Myocyte (in vitro differentiated cells): Measurements from ENCODE around the gene PRIMA1. TPM values are rescaled to one million over a fixed set of nuclear protein-coding genes. Genes with fewer than 3 reads are reported as not detected.

Source experiments
- DNase-seq: peaks from one replicate; pipeline ENCODE4 v3.0.0-alpha.2; 2012; ENCODE audit warnings: low read depth
- total RNA-seq: library from RNA; depleted of rRNA; stranded (reverse); fragments of >200 nt; gene quantifications from 2 replicates; pipeline ENCODE4 v1.2.3, GENCODE V29; 2014

PRIMA1 gene
- total RNA-seq, 1 donor from 2014 or later = not detected

DNA sequence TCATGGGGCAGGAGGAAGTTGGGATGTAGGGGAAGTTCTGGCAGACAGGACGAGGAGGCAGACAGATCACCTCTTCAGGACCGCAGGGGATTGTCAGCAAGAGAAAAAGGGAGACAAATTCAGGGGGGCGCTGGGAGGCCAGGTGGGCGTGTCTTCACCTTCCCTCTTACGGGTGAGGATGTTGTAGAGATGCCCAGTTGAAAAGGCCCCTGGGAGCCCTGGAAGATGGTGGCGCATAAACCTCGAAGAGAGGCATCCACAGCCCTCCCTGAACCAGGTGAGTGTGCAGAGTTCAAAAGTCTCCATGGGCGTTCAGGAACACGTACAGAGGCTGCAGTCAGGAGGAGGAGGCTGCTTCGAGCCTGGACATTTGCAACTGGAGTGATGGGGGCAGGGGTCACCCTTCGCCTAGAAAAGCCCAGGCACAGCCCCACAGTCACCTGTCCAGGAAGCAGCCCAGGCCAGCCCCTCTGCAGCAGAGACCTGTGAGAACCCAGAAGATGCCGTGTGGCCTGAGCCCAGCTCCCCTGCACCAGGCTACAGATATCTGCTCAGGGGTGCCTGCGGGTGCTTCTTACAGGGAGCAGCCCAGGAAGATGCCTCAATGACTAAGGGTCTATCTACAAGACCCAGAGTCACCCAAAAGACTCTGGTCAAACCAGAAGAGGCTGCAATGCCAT lies 74.4 kb downstream of the PRIMA1 start:
- no peak for DNase-seq

DNA sequence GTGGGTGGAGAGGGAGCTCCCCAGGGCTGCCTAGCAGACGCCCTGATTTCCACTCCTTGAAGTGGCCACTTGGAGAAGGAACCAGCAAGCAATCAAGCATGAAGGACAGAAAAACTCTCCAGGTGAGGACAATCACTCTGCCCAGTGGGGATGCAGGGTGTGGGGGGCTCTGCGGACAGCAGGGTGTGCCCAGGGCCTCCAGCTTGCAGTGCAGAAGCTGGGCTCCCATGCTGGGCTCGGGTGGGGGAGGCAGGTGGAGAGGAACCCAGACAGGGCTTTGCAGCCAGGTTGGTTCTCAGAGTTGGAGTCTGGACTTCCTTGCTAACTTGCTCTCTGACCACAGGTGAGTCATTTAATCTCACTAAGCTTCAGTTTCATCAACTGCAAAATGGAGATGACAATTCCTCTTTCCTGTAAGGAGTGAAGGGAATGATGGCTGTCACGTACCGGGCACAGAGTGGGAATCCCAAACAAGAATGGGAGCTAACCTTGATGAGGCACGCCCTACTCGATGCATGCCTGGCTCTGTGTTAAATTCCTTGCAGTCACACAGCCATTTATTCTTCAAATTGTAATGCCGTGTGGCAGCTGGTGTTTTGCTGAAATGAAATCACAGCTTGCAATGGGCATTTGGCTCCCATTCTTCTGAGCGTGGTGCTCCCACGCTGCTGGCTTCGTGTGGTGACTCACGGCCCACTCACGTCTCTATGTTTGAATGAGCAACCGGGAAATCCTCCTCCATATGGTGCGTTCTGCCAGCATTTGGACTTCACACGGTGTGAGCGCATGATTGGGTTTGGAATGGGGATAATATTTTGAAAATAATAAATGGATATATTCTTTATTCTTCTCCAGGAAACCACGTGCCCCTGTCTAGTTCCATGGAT lies 75.2 kb downstream of the PRIMA1 start:
- DNase-seq = no peak

DNA sequence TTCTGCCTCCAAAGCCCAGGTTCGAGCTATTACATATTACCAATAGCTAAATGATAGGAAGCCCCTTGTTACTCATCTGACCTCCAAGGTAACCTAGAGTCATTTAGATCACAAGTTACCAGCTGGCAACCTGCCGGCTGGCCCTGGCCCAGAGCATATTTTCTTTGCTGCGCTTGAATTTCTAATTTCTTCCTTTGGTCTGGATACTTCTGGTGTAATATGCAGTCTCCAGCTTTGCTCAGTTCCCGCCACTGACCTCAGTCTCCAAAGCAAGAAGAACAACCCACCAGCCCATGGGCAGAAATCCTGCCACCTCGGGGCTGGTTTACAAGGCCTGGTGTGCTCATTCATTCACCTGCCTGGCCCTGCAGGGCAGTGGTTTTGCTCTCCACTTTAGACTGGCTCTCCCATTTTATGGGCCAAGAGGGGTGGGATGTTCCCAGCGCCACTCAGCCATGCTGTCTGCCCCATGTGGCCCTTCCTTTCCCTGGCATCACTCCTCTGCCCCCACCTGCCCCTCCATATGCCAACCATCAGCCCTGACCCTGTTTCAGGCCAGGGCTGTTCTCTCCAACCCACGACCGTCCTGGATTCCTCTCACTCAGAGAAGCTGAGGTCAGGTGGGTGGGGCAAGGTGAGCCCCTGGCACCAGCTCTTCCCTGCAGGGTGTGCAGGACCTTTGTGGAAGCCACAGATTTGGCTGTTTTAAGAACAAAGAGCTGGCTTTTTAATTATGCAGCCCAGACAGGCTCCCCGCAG lies 76.0 kb downstream of the PRIMA1 start:
- no peak for DNase-seq

DNA sequence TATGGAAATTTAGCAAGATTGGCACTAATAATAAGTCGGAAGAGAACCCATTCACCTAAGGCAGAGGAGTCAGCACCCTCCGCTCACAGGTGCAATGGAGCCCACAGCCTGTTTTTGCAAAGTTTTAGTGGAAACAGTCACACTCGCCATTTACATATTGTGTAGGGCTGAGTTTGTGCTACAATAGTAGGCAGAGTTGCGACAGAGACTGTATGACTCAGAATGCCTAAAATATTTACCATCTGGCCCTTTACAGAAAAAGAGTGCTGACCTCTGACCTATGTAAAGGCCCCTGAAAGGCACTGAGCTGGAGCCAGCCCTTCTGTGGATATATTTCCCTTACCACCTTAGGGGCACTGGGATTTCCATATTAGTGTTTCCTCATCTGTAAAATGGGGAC lies 79.0 kb downstream of the PRIMA1 start:
- DNase-seq = no peak

DNA sequence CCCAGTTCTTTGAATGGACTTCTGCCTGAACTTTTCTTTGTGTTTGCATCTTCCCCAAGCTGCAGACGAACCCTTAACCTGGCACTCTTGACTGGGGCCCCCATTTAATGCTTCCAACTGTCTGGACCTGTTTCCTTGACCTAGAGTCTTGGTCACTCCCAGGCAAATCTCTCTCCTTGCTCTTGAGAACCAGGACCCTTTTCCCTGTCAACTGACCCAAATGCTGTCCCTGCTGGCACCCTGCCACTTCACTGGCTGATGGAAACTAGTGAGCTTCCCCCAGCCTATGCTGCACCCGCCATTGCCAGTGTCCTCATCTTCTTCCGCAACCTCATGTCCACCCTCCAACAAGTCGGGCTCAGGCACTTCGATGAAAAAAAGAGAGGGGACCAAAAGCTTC lies 79.5 kb downstream of the PRIMA1 start:
- DNase-seq = no peak

DNA sequence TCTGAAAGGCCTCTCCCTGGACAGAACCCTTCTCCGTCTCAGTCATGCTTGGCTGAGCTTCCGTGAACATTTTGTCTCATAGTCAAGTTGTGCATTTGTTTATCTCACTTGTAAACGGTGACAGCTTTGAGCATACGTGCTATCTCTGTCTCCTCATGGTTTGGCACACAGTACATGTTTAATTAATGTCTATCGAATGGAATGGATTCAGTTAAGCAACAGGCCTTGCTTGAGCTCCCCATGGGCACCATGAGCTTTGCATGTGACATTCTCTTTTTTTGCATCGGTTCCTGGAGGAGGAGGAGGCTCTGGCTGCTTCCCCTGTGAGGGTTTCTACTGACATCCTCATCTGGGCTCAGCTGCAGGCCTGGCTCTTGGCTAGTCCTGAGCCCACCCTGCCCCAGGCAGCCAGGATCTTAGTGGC lies 80.0 kb downstream of the PRIMA1 start:
- no peak for DNase-seq

DNA sequence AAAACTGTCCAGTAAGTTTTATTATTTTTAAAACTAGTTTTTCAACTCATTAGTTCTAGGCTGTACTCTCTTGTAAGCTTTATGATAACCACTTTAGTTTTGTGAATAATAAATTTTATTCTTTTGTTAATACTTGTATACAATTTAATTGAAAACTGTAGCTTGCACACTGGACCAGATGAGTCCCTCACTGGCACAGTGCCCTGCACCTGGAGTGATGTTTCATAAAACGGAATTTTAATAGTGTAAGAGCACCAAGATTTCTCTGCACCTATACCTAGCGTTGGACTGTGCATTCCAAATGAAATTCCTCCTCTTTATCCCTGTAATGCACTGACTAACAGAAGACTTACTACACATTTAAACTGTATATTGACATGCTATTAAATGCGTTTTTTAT lies 80.8 kb downstream of the PRIMA1 start:
- DNase-seq = no peak

DNA sequence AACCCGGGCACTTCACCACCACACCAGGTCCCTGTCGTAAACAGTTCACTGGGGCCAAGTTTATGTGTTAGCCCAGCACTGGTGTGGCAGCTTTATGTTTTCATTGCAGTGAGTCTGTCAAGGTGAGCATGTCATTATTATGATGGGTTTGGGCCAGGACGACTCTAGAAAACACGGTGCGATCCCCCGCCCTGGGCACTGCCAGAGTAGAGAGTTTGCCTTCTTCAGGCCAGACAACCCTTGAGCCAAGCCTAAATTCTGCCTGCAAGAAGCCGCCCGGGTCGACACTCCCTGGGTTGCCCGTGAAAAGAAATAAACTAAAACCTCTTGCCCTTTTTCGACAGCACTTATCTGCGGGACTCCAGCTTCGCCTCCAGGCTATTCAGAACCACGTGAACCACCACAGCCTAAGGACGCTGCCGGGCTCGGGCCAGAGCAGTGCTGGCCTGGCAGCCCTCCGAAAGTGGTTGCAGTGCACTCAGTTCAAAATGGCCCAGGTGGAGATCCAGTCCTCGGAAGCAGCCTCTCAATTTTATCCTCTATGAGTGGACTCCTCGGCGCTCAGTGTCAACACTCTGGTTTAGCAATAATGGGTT lies 81.8 kb downstream of the PRIMA1 start:
- DNase-seq = no peak

DNA sequence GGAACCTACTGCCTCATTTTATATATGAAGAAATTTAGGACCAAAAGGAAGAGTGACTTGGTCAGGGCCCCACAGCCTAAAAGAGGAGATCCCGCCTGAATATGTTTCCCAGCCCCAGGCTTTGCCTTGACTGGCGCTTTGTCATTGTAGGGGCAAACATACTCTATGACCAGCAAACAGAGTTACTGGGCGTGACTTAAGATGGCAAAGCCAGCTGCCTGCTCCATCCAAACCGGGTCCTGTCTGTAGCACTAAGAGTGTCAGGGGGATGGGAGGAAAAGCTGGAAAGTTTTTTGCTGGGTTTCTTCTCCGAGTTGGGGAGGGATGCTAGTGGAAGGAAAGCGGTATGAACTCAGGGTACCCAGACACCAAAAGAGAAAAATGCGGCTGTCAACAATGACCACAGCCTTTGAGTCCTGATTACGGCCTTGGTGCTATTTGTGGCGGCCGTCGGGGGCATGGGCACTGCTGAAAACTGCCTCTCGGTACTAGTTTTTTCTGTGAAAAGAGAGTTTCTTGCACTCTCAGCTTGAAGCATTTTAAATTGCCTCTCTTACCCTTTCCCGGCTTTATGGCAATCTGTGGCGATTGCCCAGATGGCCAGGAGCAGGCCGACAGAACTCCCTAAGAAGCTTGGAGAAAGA lies 82.7 kb downstream of the PRIMA1 start:
- no peak for DNase-seq

DNA sequence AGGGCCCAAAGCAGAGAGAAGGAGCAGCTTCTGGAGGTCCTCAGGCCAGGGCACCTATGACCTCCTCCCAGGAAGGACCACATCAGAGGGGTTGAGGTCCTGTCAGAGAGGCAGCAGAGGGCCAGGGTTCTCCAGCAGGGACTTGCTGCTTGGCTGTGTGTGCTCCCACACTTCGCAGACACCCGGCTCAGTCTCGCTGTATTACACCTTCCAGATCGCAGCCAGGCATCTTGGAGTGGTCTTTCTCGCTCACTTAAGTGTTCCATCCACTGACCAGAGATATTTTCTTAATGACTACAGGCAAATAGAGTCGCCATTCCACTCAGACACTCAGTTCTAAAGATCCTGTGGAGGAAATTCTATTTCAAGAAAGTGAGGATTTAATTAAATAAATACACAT lies 84.3 kb downstream of the PRIMA1 start:
- no peak for DNase-seq

DNA sequence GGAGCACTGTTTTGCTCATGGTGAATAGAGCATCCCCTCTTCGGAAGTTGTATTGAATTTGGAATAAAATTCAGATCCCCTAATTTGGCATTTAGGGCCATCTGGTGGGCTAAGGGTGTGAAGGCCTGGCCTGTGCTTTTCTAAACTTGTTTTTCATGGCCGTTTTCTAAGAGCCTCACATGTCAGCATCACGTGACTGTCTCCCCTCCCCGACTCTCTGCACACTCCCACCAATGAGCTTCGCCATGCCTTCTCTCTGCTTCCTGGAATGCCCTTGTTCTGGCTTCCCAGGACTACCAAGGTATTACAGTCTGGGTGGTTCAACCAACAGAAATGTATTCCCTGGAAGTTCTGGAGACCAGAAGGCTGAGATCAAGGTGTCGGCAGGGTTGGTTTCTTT lies 85.3 kb downstream of the PRIMA1 start:
- no peak for DNase-seq

DNA sequence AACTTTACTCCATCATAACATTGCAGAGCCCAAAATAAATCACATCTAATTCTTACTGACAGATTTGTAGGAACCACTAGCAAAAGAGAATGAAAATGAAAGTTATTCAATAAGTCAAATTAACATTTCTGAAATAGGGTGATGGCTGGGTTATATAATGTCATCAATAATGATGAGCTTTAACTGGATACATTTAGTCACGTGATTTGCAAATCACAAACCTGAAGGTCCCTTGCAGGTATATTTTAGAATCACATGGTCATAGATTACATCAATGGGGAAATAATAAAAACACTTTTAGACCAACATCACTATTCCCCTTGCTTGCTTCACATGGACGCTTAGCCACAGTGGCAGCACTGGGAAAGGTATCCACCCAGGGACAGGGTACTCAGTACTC lies 86.7 kb downstream of the PRIMA1 start:
- DNase-seq = no peak

DNA sequence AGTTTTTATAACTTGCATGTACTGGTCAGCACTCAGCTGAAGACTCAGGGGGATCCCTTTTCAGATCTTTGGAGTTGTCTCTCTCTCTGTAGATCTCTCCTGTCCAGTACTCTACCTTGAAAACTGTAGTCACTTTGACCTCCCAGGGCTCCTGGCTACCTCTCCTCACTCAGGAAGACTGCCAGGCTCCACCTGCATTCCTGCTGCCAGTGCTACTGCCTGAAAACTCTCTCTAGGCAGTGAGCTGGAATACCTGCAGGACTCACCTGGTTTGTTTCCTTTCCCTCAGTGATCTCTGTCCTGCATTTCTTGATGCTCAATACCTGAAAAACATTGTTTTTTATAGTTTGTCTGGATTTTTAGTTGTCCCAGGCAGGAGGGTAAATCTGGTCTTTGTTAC lies 87.4 kb downstream of the PRIMA1 start:
- no peak for DNase-seq

DNA sequence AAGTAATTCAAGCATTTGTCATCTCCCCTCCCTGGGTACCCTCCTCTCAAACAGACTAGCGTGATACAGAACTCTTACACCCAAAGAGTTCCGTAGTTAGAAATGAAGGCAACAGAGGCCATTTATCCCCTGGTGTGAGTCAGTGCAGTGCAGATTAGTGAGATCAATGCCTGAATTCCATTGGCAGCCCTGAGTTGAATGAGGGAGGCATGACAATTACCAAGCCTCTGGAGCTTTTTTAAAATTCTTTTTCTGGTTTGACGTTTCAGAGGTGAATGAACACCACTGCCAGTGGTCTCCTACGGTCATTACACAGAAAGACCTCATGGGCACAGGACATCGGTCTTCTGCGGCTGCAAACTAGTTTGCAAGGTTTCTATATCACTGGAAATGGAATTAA lies 94.4 kb downstream of the PRIMA1 start:
- DNase-seq = no peak

DNA sequence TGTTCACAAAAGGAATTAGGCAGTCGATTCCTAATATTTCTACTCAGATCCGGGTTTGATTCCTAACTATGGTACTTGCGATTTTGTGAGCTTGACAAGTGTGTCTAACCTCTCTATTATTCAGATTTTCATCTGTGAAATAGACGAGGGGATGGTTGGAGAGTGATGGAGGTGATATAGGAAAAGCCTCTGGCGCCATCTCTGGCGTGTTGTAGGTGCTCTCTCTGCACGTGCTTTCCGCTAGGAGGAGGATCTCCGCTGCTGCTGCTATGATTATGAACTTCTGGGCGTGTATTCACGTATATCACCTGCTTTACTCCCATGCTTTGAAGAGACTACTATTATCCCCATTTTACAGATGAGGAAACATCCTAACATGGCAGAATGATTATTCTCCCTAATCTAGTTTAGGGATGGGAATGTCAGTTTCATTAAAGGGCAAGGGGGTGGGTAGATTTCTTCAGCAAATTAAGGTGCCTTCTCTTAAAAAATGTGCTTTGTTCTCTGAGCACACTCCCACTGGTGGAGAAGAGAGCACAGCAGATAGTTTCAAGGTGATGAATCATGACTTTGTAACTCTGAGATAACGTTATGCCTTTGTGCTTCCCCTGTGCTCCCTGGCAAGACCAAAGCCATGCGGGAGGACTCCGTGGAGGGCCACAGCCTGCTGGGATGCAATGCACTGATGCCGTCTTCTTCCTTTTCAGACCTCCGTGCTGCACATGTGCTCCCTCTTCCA lies 97.1 kb downstream of the PRIMA1 start:
- no peak for DNase-seq

DNA sequence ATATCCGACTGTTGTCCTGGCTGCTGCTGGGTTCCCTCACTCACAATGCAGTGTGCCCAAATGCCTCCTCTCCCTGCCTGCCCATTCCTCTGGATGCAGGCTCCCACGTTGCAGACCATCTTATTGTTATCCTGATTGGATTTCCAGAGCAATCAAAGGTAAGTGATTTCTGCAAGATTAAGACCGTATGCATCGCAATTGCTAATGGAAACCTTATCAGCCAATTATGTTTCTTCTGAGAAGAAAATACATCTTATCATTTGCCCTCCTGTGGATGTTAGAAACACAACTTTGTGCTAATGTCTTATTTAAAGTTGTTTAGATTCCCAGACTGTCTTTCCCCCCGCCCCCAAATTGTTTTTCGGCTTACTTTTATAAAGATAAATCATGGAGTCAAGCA lies 98.1 kb downstream of the PRIMA1 start:
- no peak for DNase-seq

DNA sequence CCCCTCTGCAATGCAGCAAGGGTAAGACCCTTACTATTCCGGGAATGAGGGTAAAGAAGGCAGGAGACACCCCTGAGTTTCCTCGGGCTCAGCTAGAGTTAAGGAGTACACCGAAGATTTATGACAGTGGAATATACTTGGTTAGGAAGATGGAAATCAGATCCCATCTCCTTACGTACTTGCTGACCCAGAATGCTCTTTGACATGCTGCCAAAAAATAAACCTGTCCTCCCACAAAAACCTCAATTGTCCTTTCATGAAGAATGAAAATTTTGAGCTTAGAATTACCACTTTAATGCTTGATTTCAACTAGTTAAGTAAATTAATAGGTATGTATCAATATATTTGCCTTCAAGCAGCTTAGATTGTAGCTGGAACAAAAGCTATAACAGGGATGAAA lies 99.5 kb downstream of the PRIMA1 start:
- no peak for DNase-seq

DNA sequence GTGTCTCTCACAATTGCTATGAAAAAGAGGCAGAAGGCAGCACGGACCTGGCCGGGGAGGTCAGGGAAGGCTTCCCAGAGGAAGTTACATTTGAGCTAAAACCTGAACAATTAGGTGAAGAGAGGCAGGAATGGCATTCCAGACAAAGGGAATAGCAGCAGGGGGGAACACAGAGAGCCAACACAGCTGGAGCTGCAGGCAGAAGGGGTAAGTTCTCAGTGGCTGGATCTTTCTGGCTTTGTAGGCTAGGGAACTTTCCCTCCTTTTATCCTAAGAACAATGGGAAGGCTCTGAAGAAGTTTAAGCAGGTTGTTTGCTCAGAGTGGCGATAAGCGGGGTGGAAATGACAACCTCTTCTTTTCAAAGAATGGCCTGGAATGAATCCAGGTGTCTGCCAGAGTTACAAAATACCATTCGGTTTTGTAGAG lies 100.0 kb downstream of the PRIMA1 start:
- no peak for DNase-seq

DNA sequence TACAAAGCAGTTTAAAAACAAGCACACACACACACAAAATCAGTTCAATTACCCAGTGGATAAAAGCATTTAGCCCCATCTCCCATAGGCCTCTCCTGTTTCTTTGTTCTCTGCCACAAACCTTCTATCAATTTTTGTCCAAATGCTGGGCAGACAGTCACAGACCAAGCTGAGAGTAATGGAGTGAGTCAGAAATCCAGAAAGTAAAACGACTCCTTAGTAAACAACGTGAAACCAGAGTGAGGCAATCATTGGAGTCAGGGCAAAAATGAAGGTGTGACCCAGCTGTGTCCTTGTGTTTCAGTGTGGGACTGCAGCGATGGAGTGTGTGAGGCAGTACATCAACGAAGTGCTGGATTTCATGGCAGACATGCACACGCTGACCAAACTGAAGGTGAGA lies 102.0 kb downstream of the PRIMA1 start:
- no peak for DNase-seq

DNA sequence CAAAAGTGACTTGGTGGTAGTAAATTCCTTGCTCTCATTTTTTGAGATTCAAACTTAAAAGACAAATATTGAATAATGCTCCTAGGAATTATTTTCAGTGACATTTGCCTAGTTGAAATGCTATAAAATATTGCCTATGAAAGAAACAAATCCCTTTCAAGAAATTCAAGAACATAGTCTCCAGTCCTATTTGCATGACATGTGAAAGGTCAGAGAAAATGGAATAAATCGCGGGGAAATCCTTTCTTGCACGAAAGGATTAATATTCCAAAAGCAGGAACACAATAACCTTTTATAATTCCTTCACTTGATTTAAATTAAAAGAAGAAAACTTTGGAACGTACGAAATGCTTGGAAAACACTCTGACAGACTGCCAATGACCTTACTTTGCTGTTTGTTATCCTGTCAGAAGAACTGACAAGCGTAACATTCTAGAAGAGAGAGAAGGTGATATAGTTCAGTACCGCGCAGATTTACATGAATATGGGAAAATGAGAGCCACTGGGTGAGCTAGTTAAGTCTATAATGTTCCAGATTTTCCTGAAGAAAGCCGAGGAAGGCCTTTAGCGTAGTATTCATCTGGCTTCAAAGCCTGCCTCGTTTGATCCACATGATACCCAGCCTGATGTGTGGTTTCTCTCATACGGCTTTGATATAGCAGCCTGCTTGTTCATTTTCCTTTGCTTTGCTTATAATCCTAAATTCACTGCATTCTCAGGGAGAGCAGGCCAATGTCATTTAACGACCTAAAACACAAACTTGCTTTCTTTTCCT lies 103.0 kb downstream of the PRIMA1 start:
- DNase-seq = no peak
